ENCODE results near the gene SDK1. TPM values are rescaled to one million over a fixed set of nuclear protein-coding genes. Genes with fewer than 3 reads are reported as not detected.

The SDK1 gene
- total and polyA plus RNA-seq, 4 donors, result 0.12 to 0.47 (median 0.36) TPM

- 88% methylated on average over 11 of the region's 11 CpGs for WGBS
- H3K9me3 ChIP-seq (ENCODE audit: control insufficient read depth in 4 of 4, low read length in 3 of 4), result peaks cover 1 to 6% (median 3%) of the 10 kb centered on the region in 4 donors
- no peaks in the 10 kb centered on the region for H3K27me3 ChIP-seq (ENCODE audit: control insufficient read depth in 4 of 4, insufficient read depth in 4 of 4, low read length in 3 of 4)
- no peak overlapping the region for H3K9ac ChIP-seq (ENCODE audit: low read depth in 1 of 2, low read length in 2 of 2)
- H3K4me3 ChIP-seq (ENCODE audit: low read depth in 1 of 3, low read length in 3 of 3), result no peak overlapping the region
- H3K36me3 ChIP-seq (ENCODE audit: control insufficient read depth in 4 of 4, insufficient read depth in 3 of 4, low read depth in 1 of 4, low read length in 3 of 4), result no peaks in the 10 kb centered on the region
- H3K4me1 ChIP-seq (ENCODE audit: control insufficient read depth in 4 of 4, insufficient read depth in 4 of 4, low read length in 3 of 4), result no peaks in the 10 kb centered on the region
- no peak for DNase-seq (ENCODE audit: low spot score)
- no peak overlapping the region for H3K27ac ChIP-seq (ENCODE audit: low read depth in 1 of 2, low read length in 2 of 2)
- TF ChIP-seq FOXA2 (IDR thresholded peaks at IDR 0.05) (no peak), RXRA (IDR thresholded peaks at IDR 0.05) (no peak), HNF4G (IDR thresholded peaks at IDR 0.05) (no peak)
These were observed 945.5 kb downstream of the SDK1 start for GRCh38 chr7:4246536-4246935.

- no peak overlapping the region for H3K27ac ChIP-seq (ENCODE audit: low read depth in 1 of 2, low read length in 2 of 2)
- H3K4me3 ChIP-seq (ENCODE audit: low read depth in 1 of 3, low read length in 3 of 3), result no peak overlapping the region
- H3K36me3 ChIP-seq (ENCODE audit: control insufficient read depth in 4 of 4, insufficient read depth in 3 of 4, low read depth in 1 of 4, low read length in 3 of 4), result no peaks in the 10 kb centered on the region
- H3K9ac ChIP-seq (ENCODE audit: low read depth in 1 of 2, low read length in 2 of 2), result no peak overlapping the region
- peaks cover 2 to 6% (median 3%) of the 10 kb centered on the region in 4 donors for H3K9me3 ChIP-seq (ENCODE audit: control insufficient read depth in 4 of 4, low read length in 3 of 4)
- H3K27me3 ChIP-seq (ENCODE audit: control insufficient read depth in 4 of 4, insufficient read depth in 4 of 4, low read length in 3 of 4), result no peaks in the 10 kb centered on the region
- H3K4me1 ChIP-seq (ENCODE audit: control insufficient read depth in 4 of 4, insufficient read depth in 4 of 4, low read length in 3 of 4), result no peaks in the 10 kb centered on the region
- TF ChIP-seq JUND (IDR thresholded peaks at IDR 0.05) (no peak), FOXA2 (IDR thresholded peaks at IDR 0.05) (no peak), EGR1 (IDR thresholded peaks at IDR 0.05; ENCODE audit: low read depth in 2 of 2) (no peak), YY1 (IDR thresholded peaks at IDR 0.05) (no peak), HNF4G (IDR thresholded peaks at IDR 0.05) (no peak), RXRA (IDR thresholded peaks at IDR 0.05) (no peak), NR2F2 (IDR thresholded peaks at IDR 0.05) (no peak), FOXA1 (IDR thresholded peaks at IDR 0.05) (no peak), ATF3 (IDR thresholded peaks at IDR 0.05) (no peak), RAD21 (IDR thresholded peaks at IDR 0.05) (no peak), HNF4A (conservative IDR thresholded peaks at IDR 0.05) (no peak), TAF1 (conservative IDR thresholded peaks at IDR 0.05) (no peak), GABPA (IDR thresholded peaks at IDR 0.05 in 1 of 2, conservative IDR thresholded peaks at IDR 0.05 in 1 of 2) (no peak), REST (IDR thresholded peaks at IDR 0.05) (no peak)
- TF ChIP-seq, protein P1, sequence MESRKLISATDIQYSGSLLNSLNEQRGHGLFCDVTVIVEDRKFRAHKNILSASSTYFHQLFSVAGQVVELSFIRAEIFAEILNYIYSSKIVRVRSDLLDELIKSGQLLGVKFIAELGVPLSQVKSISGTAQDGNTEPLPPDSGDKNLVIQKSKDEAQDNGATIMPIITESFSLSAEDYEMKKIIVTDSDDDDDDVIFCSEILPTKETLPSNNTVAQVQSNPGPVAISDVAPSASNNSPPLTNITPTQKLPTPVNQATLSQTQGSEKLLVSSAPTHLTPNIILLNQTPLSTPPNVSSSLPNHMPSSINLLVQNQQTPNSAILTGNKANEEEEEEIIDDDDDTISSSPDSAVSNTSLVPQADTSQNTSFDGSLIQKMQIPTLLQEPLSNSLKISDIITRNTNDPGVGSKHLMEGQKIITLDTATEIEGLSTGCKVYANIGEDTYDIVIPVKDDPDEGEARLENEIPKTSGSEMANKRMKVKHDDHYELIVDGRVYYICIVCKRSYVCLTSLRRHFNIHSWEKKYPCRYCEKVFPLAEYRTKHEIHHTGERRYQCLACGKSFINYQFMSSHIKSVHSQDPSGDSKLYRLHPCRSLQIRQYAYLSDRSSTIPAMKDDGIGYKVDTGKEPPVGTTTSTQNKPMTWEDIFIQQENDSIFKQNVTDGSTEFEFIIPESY (IDR thresholded peaks at IDR 0.05), result no peak
- TF ChIP-seq, protein P2, sequence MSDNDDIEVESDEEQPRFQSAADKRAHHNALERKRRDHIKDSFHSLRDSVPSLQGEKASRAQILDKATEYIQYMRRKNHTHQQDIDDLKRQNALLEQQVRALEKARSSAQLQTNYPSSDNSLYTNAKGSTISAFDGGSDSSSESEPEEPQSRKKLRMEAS (IDR thresholded peaks at IDR 0.05), result no peak
- TF ChIP-seq, protein P3, sequence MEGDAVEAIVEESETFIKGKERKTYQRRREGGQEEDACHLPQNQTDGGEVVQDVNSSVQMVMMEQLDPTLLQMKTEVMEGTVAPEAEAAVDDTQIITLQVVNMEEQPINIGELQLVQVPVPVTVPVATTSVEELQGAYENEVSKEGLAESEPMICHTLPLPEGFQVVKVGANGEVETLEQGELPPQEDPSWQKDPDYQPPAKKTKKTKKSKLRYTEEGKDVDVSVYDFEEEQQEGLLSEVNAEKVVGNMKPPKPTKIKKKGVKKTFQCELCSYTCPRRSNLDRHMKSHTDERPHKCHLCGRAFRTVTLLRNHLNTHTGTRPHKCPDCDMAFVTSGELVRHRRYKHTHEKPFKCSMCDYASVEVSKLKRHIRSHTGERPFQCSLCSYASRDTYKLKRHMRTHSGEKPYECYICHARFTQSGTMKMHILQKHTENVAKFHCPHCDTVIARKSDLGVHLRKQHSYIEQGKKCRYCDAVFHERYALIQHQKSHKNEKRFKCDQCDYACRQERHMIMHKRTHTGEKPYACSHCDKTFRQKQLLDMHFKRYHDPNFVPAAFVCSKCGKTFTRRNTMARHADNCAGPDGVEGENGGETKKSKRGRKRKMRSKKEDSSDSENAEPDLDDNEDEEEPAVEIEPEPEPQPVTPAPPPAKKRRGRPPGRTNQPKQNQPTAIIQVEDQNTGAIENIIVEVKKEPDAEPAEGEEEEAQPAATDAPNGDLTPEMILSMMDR (IDR thresholded peaks at IDR 0.05; ENCODE audit: low read depth, low read length, missing input control), result no peak
- DNase-seq (ENCODE audit: low spot score), result no peak
- 86% methylated on average over 27 of the region's 27 CpGs for WGBS
These were observed 946.2 kb downstream of the SDK1 start for GRCh38 chr7:4247106-4247876.

Measured in liver (tissue), 9 donors.